IPS DF 6.9 (cell line): ENCODE data around the gene CCDC106.
A peak's percentile ranks its signal among the peaks of the same experiment; 100 is the strongest.

Experiments used
- DNase-seq: peaks from one replicate; pipeline ENCODE4 v3.0.0-alpha.2; 2013; ENCODE audit warnings: low read depth, low spot score
- H3K27ac ChIP-seq: one replicate; pipeline ENCODE4 v1.5.1; 2013; ENCODE audit warnings: low read length, control low read depth
- H3K27me3 ChIP-seq: 2 replicates; pipeline ENCODE4 v1.6.1; 2013; ENCODE audit warnings: mild to moderate bottlenecking, low read length; ENCODE audit not compliant: control insufficient read depth, insufficient read depth
- H3K36me3 ChIP-seq: 2 replicates; pipeline ENCODE4 v1.6.1; 2013; ENCODE audit warnings: low read length; ENCODE audit not compliant: control insufficient read depth, insufficient read depth
- H3K4me1 ChIP-seq: 2 replicates; pipeline ENCODE4 v1.6.1; 2013; ENCODE audit warnings: low read length; ENCODE audit not compliant: control insufficient read depth, insufficient read depth
- H3K4me3 ChIP-seq: 2 replicates; pipeline ENCODE4 v1.5.1; 2013; ENCODE audit warnings: mild to moderate bottlenecking, low read length
- H3K9me3 ChIP-seq: 2 replicates; pipeline ENCODE4 v1.6.1; 2013; ENCODE audit warnings: low read length, inconsistent platforms; ENCODE audit not compliant: control insufficient read depth, insufficient read depth
- WGBS: extraction: QIAGEN DNeasy Blood & Tissue Kit; methylation state at CpG from one replicate; pipeline ENCODE4 v1.1.7; 2013; ENCODE audit warnings: mixed read lengths, missing lambda C conversion rate; ENCODE audit not compliant: insufficient read length, insufficient coverage; 5-methylcytosine and 5-hydroxymethylcytosine counted together

CCDC106 gene

GRCh38 chr19:55622242-55622969 lies 25.6 kb upstream of the CCDC106 start:
- Histone ChIP-seq H3K9me3 (no peaks in the 10 kb centered on the region), H3K4me1 (no peaks in the 10 kb centered on the region), H3K4me3 (no peak overlapping the region), H3K27me3 (no peaks in the 10 kb centered on the region), H3K36me3 (no peaks in the 10 kb centered on the region; the same call in 1 of the 2 replicates), H3K27ac (no peak overlapping the region)
- DNase-seq = no peak
- no CpG with 5 or more reads among the region's 40 CpGs for WGBS

- H3K4me3 ChIP-seq = no peak overlapping the region
- H3K4me1 ChIP-seq = no peaks in the 10 kb centered on the region
- H3K36me3 ChIP-seq = no peaks in the 10 kb centered on the region
- H3K27ac ChIP-seq = no peak overlapping the region
- H3K27me3 ChIP-seq = no peaks in the 10 kb centered on the region
- no peaks in the 10 kb centered on the region for H3K9me3 ChIP-seq
- WGBS = no CpG with 5 or more reads among the region's 7 CpGs
- DNase-seq = no peak
Measured at GRCh38 chr19:55623130-55623529, 24.9 kb upstream of the CCDC106 start.

DNA sequence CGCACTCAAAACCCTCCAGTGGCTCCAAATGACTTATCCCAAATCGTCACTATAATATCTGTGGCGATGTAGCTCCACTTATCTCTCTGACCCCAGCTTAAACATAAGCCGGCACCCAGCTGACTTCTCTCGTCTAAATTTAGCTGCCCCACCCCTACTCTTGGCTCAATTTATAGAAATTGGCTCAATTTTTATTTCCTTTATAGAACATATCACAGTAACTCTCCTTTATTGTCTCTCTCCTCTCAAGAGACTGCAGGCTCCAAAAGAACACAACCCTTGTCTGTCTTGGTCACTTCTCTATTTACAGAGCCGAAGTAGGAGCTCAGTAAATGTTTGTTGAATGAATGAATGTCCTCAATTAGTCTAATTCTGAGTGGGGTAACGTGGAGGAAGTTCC lies 24.5 kb upstream of the CCDC106 start:
- H3K9me3 ChIP-seq = no peaks in the 10 kb centered on the region
- no peak overlapping the region; the same call in 1 of the 2 replicates for H3K4me3 ChIP-seq
- no peaks in the 10 kb centered on the region for H3K4me1 ChIP-seq
- no peak overlapping the region for H3K27ac ChIP-seq
- DNase-seq = no peak
- no peaks in the 10 kb centered on the region for H3K27me3 ChIP-seq
- WGBS = no CpG with 5 or more reads among the region's 7 CpGs
- H3K36me3 ChIP-seq = no peaks in the 10 kb centered on the region

GRCh38 chr19:55624109-55625003 lies 23.7 kb upstream of the CCDC106 start, which contains the start of gene ZNF784:
TSS of gene ZNF784 (minus strand) at chr19:55624566. CDS start at chr19:55624561, 5 bp downstream.
- WGBS = no CpG with 5 or more reads among the region's 56 CpGs
- no peak for DNase-seq
- no peak within 1 kb of the TSS for H3K27ac ChIP-seq

DNA sequence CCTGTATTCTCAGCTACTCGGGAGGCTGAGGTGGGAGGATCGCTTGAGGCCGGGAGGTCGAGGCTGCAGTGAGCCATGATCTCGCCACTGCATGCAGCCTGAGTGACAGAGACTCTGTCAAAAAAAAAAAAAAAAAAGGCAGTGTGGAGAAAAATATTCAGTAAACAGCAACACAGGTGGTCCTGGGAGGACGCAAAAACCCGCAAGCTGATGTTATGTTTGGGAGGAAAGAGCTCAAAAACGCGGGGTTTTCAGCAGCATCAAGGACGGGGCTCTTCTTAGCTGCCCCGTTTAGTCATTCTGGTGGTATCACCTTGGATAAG lies 23.0 kb upstream of the CCDC106 start:
- Histone ChIP-seq H3K4me3 (peak overlapping the region; percentile 28; the same call in 1 of the 2 replicates), H3K4me1 (no peaks in the 10 kb centered on the region), H3K9me3 (no peaks in the 10 kb centered on the region), H3K27me3 (no peaks in the 10 kb centered on the region), H3K36me3 (no peaks in the 10 kb centered on the region), H3K27ac (no peak overlapping the region)
- no peak for DNase-seq
- WGBS = no CpG with 5 or more reads among the region's 11 CpGs

More at GRCh38 chr19:55624109-55625003, 23.7 kb upstream of the CCDC106 start, which contains the start of gene ZNF784:
- no peaks in the 10 kb centered on the region for H3K36me3 ChIP-seq
- H3K4me1 ChIP-seq = no peaks in the 10 kb centered on the region
- H3K9me3 ChIP-seq = no peaks in the 10 kb centered on the region
- H3K27me3 ChIP-seq = no peaks in the 10 kb centered on the region
- H3K4me3 ChIP-seq = peak within 1 kb of the TSS; percentile 99

GRCh38 chr19:55626350-55626749 lies 21.7 kb upstream of the CCDC106 start:
- Histone ChIP-seq H3K27ac (no peak overlapping the region), H3K36me3 (no peaks in the 10 kb centered on the region), H3K27me3 (no peaks in the 10 kb centered on the region), H3K9me3 (no peaks in the 10 kb centered on the region), H3K4me3 (no peak overlapping the region), H3K4me1 (no peaks in the 10 kb centered on the region)
- WGBS = no CpG with 5 or more reads among the region's 11 CpGs
- no peak for DNase-seq

DNA sequence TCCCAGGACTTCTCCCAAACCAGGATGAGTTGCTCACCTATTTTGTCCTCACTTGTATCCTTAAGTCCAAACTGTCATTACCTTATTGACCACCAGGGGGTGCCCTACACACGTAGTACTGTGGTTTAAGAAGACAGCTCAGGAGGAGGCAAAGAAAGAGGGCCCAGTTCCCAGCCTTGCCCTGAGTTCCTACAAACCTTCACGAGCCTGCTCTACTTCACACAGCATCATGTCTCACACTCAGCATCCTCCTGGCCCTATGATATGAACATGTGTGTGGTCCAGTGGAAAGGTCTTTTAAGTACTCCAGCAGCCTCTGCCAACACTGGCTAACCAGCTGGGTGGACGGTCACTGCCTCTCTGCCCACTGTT lies 15.6 kb upstream of the CCDC106 start:
- peaks cover 2% of the 10 kb centered on the region; the same call in 1 of the 2 replicates for H3K4me1 ChIP-seq
- no peak overlapping the region for H3K27ac ChIP-seq
- no CpG with 5 or more reads among the region's 3 CpGs for WGBS
- DNase-seq = peak; percentile 94
- H3K36me3 ChIP-seq = no peaks in the 10 kb centered on the region
- H3K27me3 ChIP-seq = no peaks in the 10 kb centered on the region
- H3K4me3 ChIP-seq = no peak overlapping the region
- H3K9me3 ChIP-seq = no peaks in the 10 kb centered on the region

GRCh38 chr19:55633861-55634260 lies 14.2 kb upstream of the CCDC106 start:
- Histone ChIP-seq H3K4me1 (peaks cover 2% of the 10 kb centered on the region; the same call in 1 of the 2 replicates), H3K27ac (no peak overlapping the region), H3K9me3 (no peaks in the 10 kb centered on the region), H3K4me3 (no peak overlapping the region), H3K36me3 (no peaks in the 10 kb centered on the region), H3K27me3 (no peaks in the 10 kb centered on the region)
- no peak for DNase-seq
- WGBS = no CpG with 5 or more reads among the region's 8 CpGs

DNA sequence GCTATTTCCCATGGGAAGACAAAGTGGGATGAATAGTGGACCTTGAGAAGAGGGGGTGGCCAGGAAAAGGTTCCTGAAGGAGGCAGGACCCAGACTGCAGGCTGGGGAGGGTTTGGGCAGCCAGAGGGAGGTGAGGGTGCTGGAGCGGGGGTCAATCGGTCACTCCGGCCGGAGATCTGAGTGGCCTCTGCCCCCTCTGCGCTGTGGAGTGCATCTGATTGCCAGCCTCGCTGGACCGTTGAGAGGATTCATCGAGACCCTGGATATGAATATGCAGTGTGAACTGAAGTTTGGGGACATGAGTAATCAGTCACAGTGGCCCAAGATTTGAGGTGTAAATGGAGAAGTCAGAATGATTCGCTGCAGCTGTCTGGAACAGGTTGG lies 12.7 kb upstream of the CCDC106 start:
- H3K4me1 ChIP-seq = peaks cover 3% of the 10 kb centered on the region; the same call in 1 of the 2 replicates
- H3K36me3 ChIP-seq = no peaks in the 10 kb centered on the region
- H3K27ac ChIP-seq = no peak overlapping the region
- H3K4me3 ChIP-seq = peak overlapping the region; percentile 78
- DNase-seq = no peak
- no peaks in the 10 kb centered on the region for H3K9me3 ChIP-seq
- WGBS = no CpG with 5 or more reads among the region's 9 CpGs
- no peaks in the 10 kb centered on the region for H3K27me3 ChIP-seq

DNA sequence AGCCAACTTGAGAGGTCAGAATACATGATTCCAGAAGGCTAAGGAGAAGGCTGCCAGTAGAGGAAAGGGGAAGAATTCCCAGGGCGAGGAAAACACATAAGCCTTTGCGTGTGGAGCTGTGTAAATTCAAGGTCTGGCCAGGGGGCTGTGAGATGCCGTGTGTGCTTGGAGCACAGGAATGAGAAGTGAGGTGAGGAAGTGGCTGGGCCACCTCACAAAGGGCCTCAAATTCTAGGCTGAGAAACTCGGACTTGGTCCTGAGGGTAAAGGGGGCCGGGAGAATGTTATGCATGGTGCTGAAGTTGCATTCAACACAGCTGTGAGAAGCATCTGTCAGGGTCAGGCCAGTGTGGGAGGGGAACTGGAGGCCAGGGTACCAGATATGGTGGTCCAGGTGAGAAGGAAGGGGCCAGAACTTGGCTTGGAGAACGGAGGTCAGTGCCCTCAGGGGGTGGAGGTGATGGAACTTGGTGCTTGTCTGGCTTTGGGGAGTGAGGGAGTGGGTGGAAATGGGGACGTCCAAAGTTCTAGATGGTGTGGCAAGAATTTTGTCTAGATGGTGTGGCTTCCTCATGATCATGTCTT lies 12.1 kb upstream of the CCDC106 start:
- Histone ChIP-seq H3K4me1 (peaks cover 3% of the 10 kb centered on the region; the same call in 1 of the 2 replicates), H3K4me3 (peak overlapping the region; percentile 78; the same call in 1 of the 2 replicates), H3K27ac (no peak overlapping the region), H3K9me3 (no peaks in the 10 kb centered on the region), H3K27me3 (no peaks in the 10 kb centered on the region), H3K36me3 (no peaks in the 10 kb centered on the region)
- WGBS = no CpG with 5 or more reads among the region's 7 CpGs
- DNase-seq = no peak
